ENCODE measurements around the gene PNP. TPM values are rescaled to one million over a fixed set of nuclear protein-coding genes. Genes with fewer than 3 reads are reported as not detected.

The PNP gene
- total RNA-seq, 6 donors from 2014 or later: 6.3 to 98.8 (median 32.9) TPM

- TF ChIP-seq POLR2A (IDR thresholded peaks at IDR 0.05): no peak
- no peak for TF ChIP-seq EP300 (IDR thresholded peaks at IDR 0.05)
- TF ChIP-seq CTCF (IDR thresholded peaks at IDR 0.05): no peak
- TF ChIP-seq POLR2AphosphoS5 (IDR thresholded peaks at IDR 0.05): no peak
- Histone ChIP-seq H3K4me1 (peaks cover 14 to 33% (median 22%) of the 10 kb centered on the region in 4 donors), H3K36me3 (peaks cover 0 to 17% (median 10%) of the 10 kb centered on the region in 4 donors), H3K9me3 (no peaks in the 10 kb centered on the region), H3K27ac (peak overlapping the region; percentile 88 to 97 (median 94)), H3K4me3 (peak overlapping the region; percentile 63 to 92 (median 88)), H3K27me3 (no peaks in the 10 kb centered on the region)
- ATAC-seq (ENCODE audit: low FRiP score in 2 of 2) (no peak), DNase-seq (no peak)
- 30 to 31% methylated on average over 15 to 16 of the region's 16 CpGs for WGBS, 2 donors
Observed at GRCh38 chr14:20468764-20469241, 403 bp upstream of the PNP start.

- peak; percentile 80 to 88 for ATAC-seq (ENCODE audit: low FRiP score in 2 of 2)
- H3K9me3 ChIP-seq: no peaks in the 10 kb centered on the region
- peak overlapping the region; percentile 88 to 97 (median 94) for H3K27ac ChIP-seq
- H3K36me3 ChIP-seq: peaks cover 0 to 30% (median 22%) of the 10 kb centered on the region in 4 donors
- H3K4me1 ChIP-seq: peaks cover 14 to 33% (median 22%) of the 10 kb centered on the region in 4 donors
- peak overlapping the region; percentile 63 to 92 (median 88) for H3K4me3 ChIP-seq
- H3K27me3 ChIP-seq: no peaks in the 10 kb centered on the region
- 0 to 1% methylated on average over 12 of the region's 12 CpGs for WGBS, 2 donors
- TF ChIP-seq CTCF (IDR thresholded peaks at IDR 0.05) (no peak), EP300 (IDR thresholded peaks at IDR 0.05) (peak in 1 of 4 donors; percentile 12), POLR2AphosphoS5 (IDR thresholded peaks at IDR 0.05) (peak; percentile 26 to 55), POLR2A (IDR thresholded peaks at IDR 0.05) (no peak)
- DNase-seq: peak in 1 of 2 donors; percentile 73
Observed at GRCh38 chr14:20469890-20470602, 840 bp downstream of the PNP start.

- Histone ChIP-seq H3K4me1 (peaks cover 14 to 33% (median 22%) of the 10 kb centered on the region in 4 donors), H3K9me3 (no peaks in the 10 kb centered on the region), H3K4me3 (peak overlapping the region; percentile 63 to 92 (median 88)), H3K36me3 (peaks cover 0 to 35% (median 27%) of the 10 kb centered on the region in 4 donors), H3K27ac (peak overlapping the region; percentile 88 to 97 (median 94)), H3K27me3 (no peaks in the 10 kb centered on the region)
- ATAC-seq (ENCODE audit: low FRiP score in 2 of 2) (no peak), DNase-seq (no peak)
- no peak for TF ChIP-seq CTCF (IDR thresholded peaks at IDR 0.05)
- no peak for TF ChIP-seq EP300 (IDR thresholded peaks at IDR 0.05)
- no peak for TF ChIP-seq POLR2A (IDR thresholded peaks at IDR 0.05)
- no peak for TF ChIP-seq POLR2AphosphoS5 (IDR thresholded peaks at IDR 0.05)
- WGBS, 2 donors: 0 to 2% methylated on average over 2 of the region's 2 CpGs
Observed at GRCh38 chr14:20470603-20470901, 1.3 kb downstream of the PNP start.

- TF ChIP-seq POLR2AphosphoS5 (IDR thresholded peaks at IDR 0.05) (no peak), CTCF (IDR thresholded peaks at IDR 0.05) (no peak), POLR2A (IDR thresholded peaks at IDR 0.05) (no peak), EP300 (IDR thresholded peaks at IDR 0.05) (no peak)
- Histone ChIP-seq H3K27ac (no peak overlapping the region), H3K27me3 (no peaks in the 10 kb centered on the region), H3K4me1 (peaks cover 28 to 48% (median 37%) of the 10 kb centered on the region in 4 donors), H3K36me3 (peaks cover 0 to 54% (median 37%) of the 10 kb centered on the region in 4 donors), H3K9me3 (no peaks in the 10 kb centered on the region), H3K4me3 (no peak overlapping the region)
- ATAC-seq (ENCODE audit: low FRiP score in 2 of 2) (no peak), DNase-seq (no peak)
- WGBS, 2 donors: 84 to 87% methylated on average over 2 of the region's 2 CpGs
Observed at GRCh38 chr14:20472536-20473169, 3.4 kb downstream of the PNP start.

All from upper lobe of left lung (tissue), 6 donors.